GM23248 (cell line): ENCODE measurements around the gene S100A1.

Experiments used
- EZH2 ChIP-seq: fragments of 200-600 bp; sonication (generic); IDR thresholded peaks from 2 replicates; pipeline ENCODE4 v1.6.1; 2018; ENCODE audit warnings: antibody characterized with exemption, mild to moderate bottlenecking; ENCODE audit not compliant: insufficient read depth, poor library complexity, severe bottlenecking
- EZH2phosphoT487 ChIP-seq: fragments of 200-600 bp; sonication (generic); IDR thresholded peaks from 2 replicates; pipeline ENCODE4 v1.6.1; 2018; ENCODE audit warnings: antibody characterized with exemption, moderate library complexity, mild to moderate bottlenecking, low read depth; ENCODE audit not compliant: insufficient read depth

DNA sequence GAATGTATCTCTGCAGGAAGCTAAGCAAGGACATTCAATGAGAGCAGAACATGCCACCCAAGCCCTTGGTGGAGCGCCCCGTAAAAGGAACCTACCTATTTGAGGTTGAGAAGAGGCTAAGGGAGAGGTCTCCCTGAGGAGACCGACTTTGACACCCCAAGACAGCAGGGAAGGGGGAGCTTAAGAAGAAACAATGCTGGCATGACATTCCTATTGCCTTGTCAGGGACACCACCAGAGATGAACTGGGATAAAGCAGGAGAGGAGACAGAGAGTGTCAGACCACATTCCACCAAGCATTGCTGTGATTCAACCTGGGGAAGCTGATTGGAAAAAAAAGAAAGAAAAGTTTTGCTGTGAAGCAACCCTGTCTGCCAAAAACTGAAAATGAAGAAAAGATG, 49.3 kb upstream of the S100A1 start:
- TF ChIP-seq EZH2 (no peak), EZH2phosphoT487 (no peak)
